Esophagus squamous epithelium (tissue), 4 donors: ENCODE data around the gene DGUOK.

Experiments used
- CTCF ChIP-seq, 6 experiments: fragments of 450-650 bp in 4 of 6; fragments of 200-600 bp in 2 of 6; sonication (generic) in 2 of 6; IDR thresholded peaks; one replicate each; pipeline ENCODE4 v1.5.1; 2016 to 2019; ENCODE audit warnings: antibody characterized with exemption in 6 of 6, mild to moderate bottlenecking in 4 of 6, moderate library complexity in 4 of 6
- POLR2A ChIP-seq, 4 donors: fragments of 450-650 bp; IDR thresholded peaks; one replicate each; pipeline ENCODE4 v1.6.1; 2017; ENCODE audit warnings: antibody characterized with exemption in 4 of 4, mild to moderate bottlenecking in 4 of 4, moderate library complexity in 3 of 4

DNA sequence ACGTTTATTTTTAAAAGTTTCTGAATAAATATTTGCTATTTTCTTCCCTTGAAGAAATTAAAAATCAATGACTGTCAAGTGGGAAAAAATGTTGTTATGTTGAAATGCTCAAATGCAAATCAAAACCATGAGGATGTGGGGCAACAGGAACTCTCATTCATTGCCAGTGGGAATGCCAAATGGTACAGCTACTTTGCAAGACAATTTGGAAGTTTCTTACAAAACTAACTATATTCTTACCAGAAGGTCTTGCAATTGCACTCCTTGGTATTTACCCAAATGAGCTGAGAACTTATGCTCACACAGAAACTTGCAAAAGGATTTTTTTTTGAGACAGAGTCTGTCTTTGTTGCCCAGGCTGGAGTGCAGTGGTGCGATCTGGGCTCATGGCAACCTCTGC, 41.3 kb upstream of the DGUOK start:
- TF ChIP-seq CTCF (IDR thresholded peaks at IDR 0.05) (no peak), POLR2A (IDR thresholded peaks at IDR 0.05) (no peak)
